A549 (cell line): ENCODE measurements around the gene TREML2.

Experiments used
- CHD2 ChIP-seq: fragments of 150-350 bp; IDR thresholded peaks from 2 replicates; pipeline ENCODE4 v1.6.1; 2014; ENCODE audit warnings: low read length; ENCODE audit not compliant: partially characterized antibody
- SREBF2 ChIP-seq: fragments of 450-650 bp; IDR thresholded peaks from 2 replicates; pipeline ENCODE4 v1.6.1; 2014; ENCODE audit warnings: mild to moderate bottlenecking, moderate library complexity
- ZNF302 ChIP-seq: fragments of 250-450 bp; sonication (Bioruptor Pico); IDR thresholded peaks from 2 replicates; pipeline ENCODE4 v1.9.0; 2021; ENCODE audit warnings: inconsistent platforms, mild to moderate bottlenecking, moderate library complexity
- TF ChIP-seq, protein P1 (sequence below): IDR thresholded peaks from 2 replicates; pipeline ENCODE4 v1.6.1; 2012
- TF ChIP-seq, protein P2 (sequence below): fragments of >200 bp; sonication (Bioruptor Twin); formaldehyde crosslinking; IDR thresholded peaks from 3 replicates; pipeline ENCODE4 v1.5.1; 2016
- TF ChIP-seq, protein P3 (sequence below): fragments of 200-600 bp; sonication (generic); IDR thresholded peaks from 2 replicates; pipeline ENCODE4 v1.6.1; 2016; ENCODE audit warnings: antibody characterized with exemption, mild to moderate bottlenecking, moderate library complexity
- TF ChIP-seq, protein P4 (sequence below): fragments of >200 bp; sonication (Bioruptor Twin); formaldehyde crosslinking; IDR thresholded peaks from 3 replicates; pipeline ENCODE4 v1.6.1; 2016
- TF ChIP-seq, protein P5 (sequence below): fragments of 250-450 bp; sonication (Bioruptor Pico); IDR thresholded peaks from 2 replicates; pipeline ENCODE4 v1.5.0; 2021; ENCODE audit warnings: mild to moderate bottlenecking, moderate library complexity, borderline replicate concordance

DNA sequence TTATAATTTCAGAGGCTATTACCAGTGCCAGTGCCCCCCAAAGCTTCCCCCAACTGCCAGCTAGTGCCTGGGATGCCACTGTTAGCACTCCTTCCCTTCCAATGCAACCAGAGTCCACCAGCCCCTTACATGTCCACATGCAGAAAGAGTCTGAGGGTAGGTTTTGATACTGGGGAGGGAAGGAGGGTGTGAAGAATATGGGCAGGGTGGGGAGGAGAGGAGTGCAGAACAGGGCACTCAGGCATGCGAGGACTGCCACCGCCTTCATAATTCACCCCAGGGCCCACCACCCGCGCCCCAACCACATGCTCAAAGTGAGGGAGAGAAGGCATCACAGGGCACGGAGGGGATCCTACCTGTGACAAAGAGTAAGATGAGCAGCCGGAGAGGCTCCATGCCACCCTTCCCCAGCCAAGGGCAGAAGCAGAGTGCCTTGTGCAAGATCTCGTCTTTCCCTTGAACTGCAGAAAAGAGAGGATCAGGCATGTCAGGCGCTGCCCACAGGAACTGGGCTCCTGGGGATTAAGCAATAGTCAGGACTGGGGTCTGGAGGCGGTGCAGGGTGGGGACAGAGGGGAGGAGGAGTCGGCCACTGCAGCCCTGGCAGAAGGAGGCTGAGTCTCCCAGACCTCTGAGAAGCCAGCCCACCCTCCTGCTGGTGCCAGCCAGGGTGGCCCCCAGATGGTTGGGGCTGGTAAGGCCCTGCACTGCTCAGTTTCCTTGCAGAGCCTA is 38.1 kb downstream of the TREML2 start, which contains the start of gene TREM2:
- TF ChIP-seq, protein P1, sequence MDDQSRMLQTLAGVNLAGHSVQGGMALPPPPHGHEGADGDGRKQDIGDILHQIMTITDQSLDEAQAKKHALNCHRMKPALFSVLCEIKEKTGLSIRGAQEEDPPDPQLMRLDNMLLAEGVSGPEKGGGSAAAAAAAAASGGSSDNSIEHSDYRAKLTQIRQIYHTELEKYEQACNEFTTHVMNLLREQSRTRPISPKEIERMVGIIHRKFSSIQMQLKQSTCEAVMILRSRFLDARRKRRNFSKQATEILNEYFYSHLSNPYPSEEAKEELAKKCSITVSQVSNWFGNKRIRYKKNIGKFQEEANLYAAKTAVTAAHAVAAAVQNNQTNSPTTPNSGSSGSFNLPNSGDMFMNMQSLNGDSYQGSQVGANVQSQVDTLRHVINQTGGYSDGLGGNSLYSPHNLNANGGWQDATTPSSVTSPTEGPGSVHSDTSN: no peak
- TF ChIP-seq, protein P2, sequence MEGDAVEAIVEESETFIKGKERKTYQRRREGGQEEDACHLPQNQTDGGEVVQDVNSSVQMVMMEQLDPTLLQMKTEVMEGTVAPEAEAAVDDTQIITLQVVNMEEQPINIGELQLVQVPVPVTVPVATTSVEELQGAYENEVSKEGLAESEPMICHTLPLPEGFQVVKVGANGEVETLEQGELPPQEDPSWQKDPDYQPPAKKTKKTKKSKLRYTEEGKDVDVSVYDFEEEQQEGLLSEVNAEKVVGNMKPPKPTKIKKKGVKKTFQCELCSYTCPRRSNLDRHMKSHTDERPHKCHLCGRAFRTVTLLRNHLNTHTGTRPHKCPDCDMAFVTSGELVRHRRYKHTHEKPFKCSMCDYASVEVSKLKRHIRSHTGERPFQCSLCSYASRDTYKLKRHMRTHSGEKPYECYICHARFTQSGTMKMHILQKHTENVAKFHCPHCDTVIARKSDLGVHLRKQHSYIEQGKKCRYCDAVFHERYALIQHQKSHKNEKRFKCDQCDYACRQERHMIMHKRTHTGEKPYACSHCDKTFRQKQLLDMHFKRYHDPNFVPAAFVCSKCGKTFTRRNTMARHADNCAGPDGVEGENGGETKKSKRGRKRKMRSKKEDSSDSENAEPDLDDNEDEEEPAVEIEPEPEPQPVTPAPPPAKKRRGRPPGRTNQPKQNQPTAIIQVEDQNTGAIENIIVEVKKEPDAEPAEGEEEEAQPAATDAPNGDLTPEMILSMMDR: no peak
- TF ChIP-seq, protein P3, sequence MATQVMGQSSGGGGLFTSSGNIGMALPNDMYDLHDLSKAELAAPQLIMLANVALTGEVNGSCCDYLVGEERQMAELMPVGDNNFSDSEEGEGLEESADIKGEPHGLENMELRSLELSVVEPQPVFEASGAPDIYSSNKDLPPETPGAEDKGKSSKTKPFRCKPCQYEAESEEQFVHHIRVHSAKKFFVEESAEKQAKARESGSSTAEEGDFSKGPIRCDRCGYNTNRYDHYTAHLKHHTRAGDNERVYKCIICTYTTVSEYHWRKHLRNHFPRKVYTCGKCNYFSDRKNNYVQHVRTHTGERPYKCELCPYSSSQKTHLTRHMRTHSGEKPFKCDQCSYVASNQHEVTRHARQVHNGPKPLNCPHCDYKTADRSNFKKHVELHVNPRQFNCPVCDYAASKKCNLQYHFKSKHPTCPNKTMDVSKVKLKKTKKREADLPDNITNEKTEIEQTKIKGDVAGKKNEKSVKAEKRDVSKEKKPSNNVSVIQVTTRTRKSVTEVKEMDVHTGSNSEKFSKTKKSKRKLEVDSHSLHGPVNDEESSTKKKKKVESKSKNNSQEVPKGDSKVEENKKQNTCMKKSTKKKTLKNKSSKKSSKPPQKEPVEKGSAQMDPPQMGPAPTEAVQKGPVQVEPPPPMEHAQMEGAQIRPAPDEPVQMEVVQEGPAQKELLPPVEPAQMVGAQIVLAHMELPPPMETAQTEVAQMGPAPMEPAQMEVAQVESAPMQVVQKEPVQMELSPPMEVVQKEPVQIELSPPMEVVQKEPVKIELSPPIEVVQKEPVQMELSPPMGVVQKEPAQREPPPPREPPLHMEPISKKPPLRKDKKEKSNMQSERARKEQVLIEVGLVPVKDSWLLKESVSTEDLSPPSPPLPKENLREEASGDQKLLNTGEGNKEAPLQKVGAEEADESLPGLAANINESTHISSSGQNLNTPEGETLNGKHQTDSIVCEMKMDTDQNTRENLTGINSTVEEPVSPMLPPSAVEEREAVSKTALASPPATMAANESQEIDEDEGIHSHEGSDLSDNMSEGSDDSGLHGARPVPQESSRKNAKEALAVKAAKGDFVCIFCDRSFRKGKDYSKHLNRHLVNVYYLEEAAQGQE: no peak
- TF ChIP-seq SREBF2: no peak
- TF ChIP-seq, protein P4, sequence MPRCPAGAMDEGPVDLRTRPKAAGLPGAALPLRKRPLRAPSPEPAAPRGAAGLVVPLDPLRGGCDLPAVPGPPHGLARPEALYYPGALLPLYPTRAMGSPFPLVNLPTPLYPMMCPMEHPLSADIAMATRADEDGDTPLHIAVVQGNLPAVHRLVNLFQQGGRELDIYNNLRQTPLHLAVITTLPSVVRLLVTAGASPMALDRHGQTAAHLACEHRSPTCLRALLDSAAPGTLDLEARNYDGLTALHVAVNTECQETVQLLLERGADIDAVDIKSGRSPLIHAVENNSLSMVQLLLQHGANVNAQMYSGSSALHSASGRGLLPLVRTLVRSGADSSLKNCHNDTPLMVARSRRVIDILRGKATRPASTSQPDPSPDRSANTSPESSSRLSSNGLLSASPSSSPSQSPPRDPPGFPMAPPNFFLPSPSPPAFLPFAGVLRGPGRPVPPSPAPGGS: no peak
- TF ChIP-seq, protein P5, sequence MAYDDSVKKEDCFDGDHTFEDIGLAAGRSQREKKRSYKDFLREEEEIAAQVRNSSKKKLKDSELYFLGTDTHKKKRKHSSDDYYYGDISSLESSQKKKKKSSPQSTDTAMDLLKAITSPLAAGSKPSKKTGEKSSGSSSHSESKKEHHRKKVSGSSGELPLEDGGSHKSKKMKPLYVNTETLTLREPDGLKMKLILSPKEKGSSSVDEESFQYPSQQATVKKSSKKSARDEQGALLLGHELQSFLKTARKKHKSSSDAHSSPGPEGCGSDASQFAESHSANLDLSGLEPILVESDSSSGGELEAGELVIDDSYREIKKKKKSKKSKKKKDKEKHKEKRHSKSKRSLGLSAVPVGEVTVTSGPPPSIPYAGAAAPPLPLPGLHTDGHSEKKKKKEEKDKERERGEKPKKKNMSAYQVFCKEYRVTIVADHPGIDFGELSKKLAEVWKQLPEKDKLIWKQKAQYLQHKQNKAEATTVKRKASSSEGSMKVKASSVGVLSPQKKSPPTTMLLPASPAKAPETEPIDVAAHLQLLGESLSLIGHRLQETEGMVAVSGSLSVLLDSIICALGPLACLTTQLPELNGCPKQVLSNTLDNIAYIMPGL: no peak
- TF ChIP-seq CHD2: no peak
- no peak for TF ChIP-seq ZNF302
